ENCODE data around the gene ZSWIM8. TPM values are rescaled to one million over a fixed set of nuclear protein-coding genes. Genes with fewer than 3 reads are reported as not detected.
"Not testable (repeated sequence)": the region's sequence is repeated elsewhere in the genome, so short reads cannot be mapped to it uniquely, and the experiment has no call there.

The ZSWIM8 gene, protein sequence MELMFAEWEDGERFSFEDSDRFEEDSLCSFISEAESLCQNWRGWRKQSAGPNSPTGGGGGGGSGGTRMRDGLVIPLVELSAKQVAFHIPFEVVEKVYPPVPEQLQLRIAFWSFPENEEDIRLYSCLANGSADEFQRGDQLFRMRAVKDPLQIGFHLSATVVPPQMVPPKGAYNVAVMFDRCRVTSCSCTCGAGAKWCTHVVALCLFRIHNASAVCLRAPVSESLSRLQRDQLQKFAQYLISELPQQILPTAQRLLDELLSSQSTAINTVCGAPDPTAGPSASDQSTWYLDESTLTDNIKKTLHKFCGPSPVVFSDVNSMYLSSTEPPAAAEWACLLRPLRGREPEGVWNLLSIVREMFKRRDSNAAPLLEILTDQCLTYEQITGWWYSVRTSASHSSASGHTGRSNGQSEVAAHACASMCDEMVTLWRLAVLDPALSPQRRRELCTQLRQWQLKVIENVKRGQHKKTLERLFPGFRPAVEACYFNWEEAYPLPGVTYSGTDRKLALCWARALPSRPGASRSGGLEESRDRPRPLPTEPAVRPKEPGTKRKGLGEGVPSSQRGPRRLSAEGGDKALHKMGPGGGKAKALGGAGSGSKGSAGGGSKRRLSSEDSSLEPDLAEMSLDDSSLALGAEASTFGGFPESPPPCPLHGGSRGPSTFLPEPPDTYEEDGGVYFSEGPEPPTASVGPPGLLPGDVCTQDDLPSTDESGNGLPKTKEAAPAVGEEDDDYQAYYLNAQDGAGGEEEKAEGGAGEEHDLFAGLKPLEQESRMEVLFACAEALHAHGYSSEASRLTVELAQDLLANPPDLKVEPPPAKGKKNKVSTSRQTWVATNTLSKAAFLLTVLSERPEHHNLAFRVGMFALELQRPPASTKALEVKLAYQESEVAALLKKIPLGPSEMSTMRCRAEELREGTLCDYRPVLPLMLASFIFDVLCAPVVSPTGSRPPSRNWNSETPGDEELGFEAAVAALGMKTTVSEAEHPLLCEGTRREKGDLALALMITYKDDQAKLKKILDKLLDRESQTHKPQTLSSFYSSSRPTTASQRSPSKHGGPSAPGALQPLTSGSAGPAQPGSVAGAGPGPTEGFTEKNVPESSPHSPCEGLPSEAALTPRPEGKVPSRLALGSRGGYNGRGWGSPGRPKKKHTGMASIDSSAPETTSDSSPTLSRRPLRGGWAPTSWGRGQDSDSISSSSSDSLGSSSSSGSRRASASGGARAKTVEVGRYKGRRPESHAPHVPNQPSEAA (N-terminal part only)
- total RNA-seq (100 to 1,000 TPM in 1 of 2 experiments, 10 to 100 TPM in 1; 93.3 to 100 TPM), polyA plus RNA-seq (10 to 100 TPM in 1 of 2 donors, 1 to 10 TPM in 1; 4.5 to 24.6 TPM)

- Histone ChIP-seq H3K4me1 (ENCODE audit: insufficient read depth, low read length) (peaks cover 54% of the 10 kb centered on the region), H3K27ac (ENCODE audit: low read depth, low read length) (peak within 1 kb of the TSS; percentile 77), H3K36me3 (ENCODE audit: insufficient read depth, low read length) (peaks cover 14% of the 10 kb centered on the region), H3K27me3 (ENCODE audit: insufficient read depth, low read length) (no peaks in the 10 kb centered on the region), H3K4me3 (ENCODE audit: low read length in 2 of 2) (peak within 1 kb of the TSS; percentile 62 to 64), H3K9me3 (ENCODE audit: control insufficient read depth in 1 of 2, low read length in 2 of 2) (no peaks in the 10 kb centered on the region)
- peaks cover 2% of the 10 kb centered on the region in 2 donors for H3K27me3 Mint-ChIP-seq
- POLR2A ChIA-PET (ENCODE audit: partially characterized antibody): interaction anchor here (0.7 to 10.8 kb wide), 9 partner anchors 9 to 55 kb away, joined by 3 to 286 read pairs (median 10); partner anchors contain the start of gene SEC24C
- intact Hi-C loops (cut with micrococcal nuclease): loop anchor here (1.0 to 10.0 kb wide), 8 partner anchors 13 to 1450 kb away; partner anchors contain the start of genes AP3M1, COMTD1, KAT6B and NDST2
- peak within 1 kb of the TSS; percentile 95 to 99 (median 99) for H3K27ac Mint-ChIP-seq
- CTCF ChIA-PET (ENCODE audit: partially characterized antibody): interaction anchor here (1.3 to 2.2 kb wide), 4 partner anchors 9 to 41 kb away, joined by 5 to 14 read pairs (median 6); partner anchors contain the start of gene SEC24C
- peak within 1 kb of the TSS; percentile 94 to 99 (median 98) for H3K4me3 Mint-ChIP-seq
- H3K4me1 Mint-ChIP-seq: peaks cover 35 to 67% (median 50%) of the 10 kb centered on the region in 4 donors
- DNase-seq: peak; percentile 85 to 96 (median 89)
- H3K36me3 Mint-ChIP-seq: peaks cover 9 to 40% of the 10 kb centered on the region in 2 donors
- H3K9me3 Mint-ChIP-seq: peaks cover 0 to 5% (median 0%) of the 10 kb centered on the region in 8 donors
Observed at GRCh38 chr10:73785211-73785720, at the start of gene ZSWIM8. Gene ZSWIM8, plus strand, starts transcription at chr10:73785606. Its CDS starts 273 bp downstream, at chr10:73785879.

DNA sequence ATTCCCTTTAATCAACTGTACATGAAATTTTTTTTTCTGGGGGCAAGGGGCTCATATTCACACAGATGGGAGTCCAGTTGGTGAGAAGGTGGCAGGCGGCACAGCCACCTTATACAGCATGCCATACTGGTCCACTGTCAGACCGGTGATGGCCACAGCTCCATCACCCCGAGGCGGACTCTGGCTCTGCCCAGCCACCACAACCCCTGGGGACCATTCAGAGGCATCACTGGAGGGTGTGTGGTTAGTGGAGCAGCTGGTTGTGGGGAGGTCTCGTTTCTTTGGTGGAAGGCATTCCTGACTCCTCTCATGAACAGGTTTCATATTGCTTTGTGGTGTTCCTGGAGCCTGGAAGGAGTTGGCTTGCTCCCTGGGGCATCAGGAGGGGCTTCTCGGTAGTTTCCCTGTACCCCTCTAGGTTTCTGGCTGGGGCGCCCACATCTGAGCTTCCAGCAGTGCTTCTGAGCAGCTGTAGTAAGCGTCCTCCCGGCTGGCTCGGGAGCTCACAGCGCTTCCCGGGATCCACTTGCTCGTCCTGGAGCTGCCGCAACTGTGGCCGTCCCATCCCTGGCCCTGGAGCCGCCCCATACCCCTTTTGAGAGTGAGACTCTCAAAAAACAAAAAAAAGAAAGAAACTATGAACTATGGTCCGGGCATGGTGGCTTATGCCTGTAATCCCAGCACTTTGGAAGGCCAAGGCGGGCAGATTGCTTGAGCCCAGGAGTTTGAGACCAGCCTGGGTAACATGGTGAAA, 44.7 kb upstream of the ZSWIM8 start:
- Mint-ChIP-seq H3K27ac (peak overlapping the region in 1 of 7 donors; percentile 40), H3K36me3 (peaks cover 0 to 20% of the 10 kb centered on the region in 2 donors), H3K4me1 (peaks cover 8 to 30% (median 21%) of the 10 kb centered on the region in 4 donors)
- POLR2A ChIA-PET (ENCODE audit: partially characterized antibody): interaction anchor here (0.6 kb wide), 1 partner anchor 31 kb away, joined by 3 read pairs; no protein-coding TSS in a partner anchor
- H3K36me3 ChIP-seq (ENCODE audit: insufficient read depth, low read length); H3K9me3 ChIP-seq (ENCODE audit: control insufficient read depth in 1 of 2, low read length in 2 of 2); H3K4me3 ChIP-seq (ENCODE audit: low read length in 2 of 2); H3K4me3 Mint-ChIP-seq; H3K9me3 Mint-ChIP-seq; H3K27me3 ChIP-seq (ENCODE audit: insufficient read depth, low read length); H3K27me3 Mint-ChIP-seq; DNase-seq; intact Hi-C loops (cut with micrococcal nuclease); H3K27ac ChIP-seq (ENCODE audit: low read depth, low read length): not testable (repeated sequence)
- CTCF ChIA-PET (ENCODE audit: partially characterized antibody): interaction anchor here (1.2 kb wide), 1 partner anchor 24 kb away, joined by 3 read pairs; no protein-coding TSS in a partner anchor
- peaks cover 20% of the 10 kb centered on the region for H3K4me1 ChIP-seq (ENCODE audit: insufficient read depth, low read length)

DNA sequence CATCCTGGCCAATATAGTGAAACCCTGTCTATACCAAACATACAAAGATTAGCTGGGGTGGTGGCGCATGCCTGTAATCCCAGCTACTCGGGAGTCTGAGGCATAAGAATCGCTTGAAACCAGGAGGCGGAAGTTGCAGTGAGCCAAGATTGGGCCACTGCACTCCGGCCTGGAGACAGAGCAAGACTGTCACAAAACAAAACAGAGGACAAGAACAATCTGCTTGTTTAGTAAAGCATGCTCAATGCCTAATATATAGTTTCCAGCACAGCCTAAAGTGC, 43.0 kb upstream of the ZSWIM8 start:
- ChIA-PET POLR2A (ENCODE audit: partially characterized antibody) (interaction anchor here (1.5 to 5.0 kb wide), 5 partner anchors 9 to 117 kb away, joined by 5 to 79 read pairs (median 24); a partner anchor contains a TSS), CTCF (ENCODE audit: partially characterized antibody) (interaction anchor here (3.0 to 3.7 kb wide), 2 partner anchors 11 to 26 kb away, joined by 17 to 23 read pairs; no protein-coding TSS in a partner anchor)
- no peak for DNase-seq
- Mint-ChIP-seq H3K36me3 (peaks cover 9 to 28% of the 10 kb centered on the region in 2 donors), H3K27me3 (no peaks in the 10 kb centered on the region), H3K9me3 (peaks cover 0 to 2% (median 0%) of the 10 kb centered on the region in 8 donors), H3K4me1 (peaks cover 17 to 42% (median 30%) of the 10 kb centered on the region in 4 donors), H3K27ac (peak overlapping the region in 4 of 7 donors; percentile 72 to 100 (median 100)), H3K4me3 (peak overlapping the region in 1 of 8 donors; percentile 15)
- Histone ChIP-seq H3K4me3 (ENCODE audit: low read length in 2 of 2) (no peak overlapping the region), H3K9me3 (ENCODE audit: control insufficient read depth in 1 of 2, low read length in 2 of 2) (no peaks in the 10 kb centered on the region), H3K27ac (ENCODE audit: low read depth, low read length) (no peak overlapping the region), H3K27me3 (ENCODE audit: insufficient read depth, low read length) (no peaks in the 10 kb centered on the region), H3K4me1 (ENCODE audit: insufficient read depth, low read length) (peaks cover 32% of the 10 kb centered on the region), H3K36me3 (ENCODE audit: insufficient read depth, low read length) (peaks cover 4% of the 10 kb centered on the region)
- intact Hi-C loops (cut with micrococcal nuclease): no loop called here

- H3K27me3 Mint-ChIP-seq: no peaks in the 10 kb centered on the region
- POLR2A ChIA-PET (ENCODE audit: partially characterized antibody): interaction anchor here (0.5 to 5.0 kb wide), 19 partner anchors 10 to 1468 kb away, joined by 3 to 79 read pairs (median 5); partner anchors contain the start of genes CAMK2G, CHCHD1, DNAJC9 and PPP3CB
- peaks cover 17 to 42% (median 30%) of the 10 kb centered on the region in 4 donors for H3K4me1 Mint-ChIP-seq
- H3K9me3 Mint-ChIP-seq: peaks cover 0 to 2% (median 0%) of the 10 kb centered on the region in 8 donors
- intact Hi-C loops (cut with micrococcal nuclease): no loop called here
- Histone ChIP-seq H3K9me3 (ENCODE audit: control insufficient read depth in 1 of 2, low read length in 2 of 2) (no peaks in the 10 kb centered on the region), H3K36me3 (ENCODE audit: insufficient read depth, low read length) (peaks cover 4% of the 10 kb centered on the region), H3K4me3 (ENCODE audit: low read length in 2 of 2) (peak overlapping the region; percentile 95), H3K27me3 (ENCODE audit: insufficient read depth, low read length) (no peaks in the 10 kb centered on the region), H3K27ac (ENCODE audit: low read depth, low read length) (peak overlapping the region; percentile 97), H3K4me1 (ENCODE audit: insufficient read depth, low read length) (peaks cover 32% of the 10 kb centered on the region)
- H3K36me3 Mint-ChIP-seq: peaks cover 9 to 25% of the 10 kb centered on the region in 2 donors
- H3K4me3 Mint-ChIP-seq: peak overlapping the region; percentile 99 to 100 (median 100)
- H3K27ac Mint-ChIP-seq: peak overlapping the region; percentile 99 to 100 (median 100)
- DNase-seq: no peak
- CTCF ChIA-PET (ENCODE audit: partially characterized antibody): interaction anchor here (0.9 to 3.7 kb wide), 7 partner anchors 10 to 43 kb away, joined by 3 to 23 read pairs (median 3); partner anchors contain the start of gene CHCHD1
Observed at GRCh38 chr10:73743327-73743904, 42.0 kb upstream of the ZSWIM8 start.

- H3K4me3 Mint-ChIP-seq: peak within 1 kb of the TSS; percentile 99 to 100 (median 100)
- no peaks in the 10 kb centered on the region for H3K27me3 ChIP-seq (ENCODE audit: insufficient read depth, low read length)
- ChIA-PET POLR2A (ENCODE audit: partially characterized antibody) (interaction anchor here (0.5 to 5.0 kb wide), 23 partner anchors 9 to 1467 kb away, joined by 3 to 79 read pairs (median 4); partner anchors contain the start of genes CAMK2G, CHCHD1, DNAJC9 and PPP3CB), CTCF (ENCODE audit: partially characterized antibody) (interaction anchor here (0.8 to 3.7 kb wide), 8 partner anchors 10 to 42 kb away, joined by 3 to 23 read pairs (median 3); partner anchors contain the start of gene CHCHD1)
- H3K36me3 Mint-ChIP-seq: peaks cover 12 to 29% of the 10 kb centered on the region in 2 donors
- peaks cover 38% of the 10 kb centered on the region for H3K4me1 ChIP-seq (ENCODE audit: insufficient read depth, low read length)
- no peaks in the 10 kb centered on the region for H3K9me3 ChIP-seq (ENCODE audit: control insufficient read depth in 1 of 2, low read length in 2 of 2)
- H3K36me3 ChIP-seq (ENCODE audit: insufficient read depth, low read length): peaks cover 7% of the 10 kb centered on the region
- peak; percentile 95 to 96 (median 96) for DNase-seq
- intact Hi-C loops (cut with micrococcal nuclease): loop anchor here (1.0 kb wide), 5 partner anchors 14 to 118 kb away; partner anchors contain the start of genes NDST2 and ZSWIM8
- H3K4me1 Mint-ChIP-seq: peaks cover 20 to 47% (median 33%) of the 10 kb centered on the region in 4 donors
- H3K4me3 ChIP-seq (ENCODE audit: low read length in 2 of 2): peak within 1 kb of the TSS; percentile 95
- peaks cover 0 to 2% (median 0%) of the 10 kb centered on the region in 8 donors for H3K9me3 Mint-ChIP-seq
- no peaks in the 10 kb centered on the region for H3K27me3 Mint-ChIP-seq
- peak within 1 kb of the TSS; percentile 99 to 100 (median 100) for H3K27ac Mint-ChIP-seq
- peak within 1 kb of the TSS; percentile 97 for H3K27ac ChIP-seq (ENCODE audit: low read depth, low read length)
Observed at GRCh38 chr10:73743905-73744663, 41.3 kb upstream of the ZSWIM8 start, which contains the start of gene SEC24C. Gene SEC24C, plus strand, starts transcription at chr10:73744372. Its CDS starts 2,461 bp downstream, at chr10:73746833.

Data from CD4-positive, alpha-beta memory T cell (primary cell).